ENCODE data around the gene MATN1.
"Not testable (repeated sequence)": the region's sequence is repeated elsewhere in the genome, so short reads cannot be mapped to it uniquely, and the experiment has no call there.

MATN1 gene, protein sequence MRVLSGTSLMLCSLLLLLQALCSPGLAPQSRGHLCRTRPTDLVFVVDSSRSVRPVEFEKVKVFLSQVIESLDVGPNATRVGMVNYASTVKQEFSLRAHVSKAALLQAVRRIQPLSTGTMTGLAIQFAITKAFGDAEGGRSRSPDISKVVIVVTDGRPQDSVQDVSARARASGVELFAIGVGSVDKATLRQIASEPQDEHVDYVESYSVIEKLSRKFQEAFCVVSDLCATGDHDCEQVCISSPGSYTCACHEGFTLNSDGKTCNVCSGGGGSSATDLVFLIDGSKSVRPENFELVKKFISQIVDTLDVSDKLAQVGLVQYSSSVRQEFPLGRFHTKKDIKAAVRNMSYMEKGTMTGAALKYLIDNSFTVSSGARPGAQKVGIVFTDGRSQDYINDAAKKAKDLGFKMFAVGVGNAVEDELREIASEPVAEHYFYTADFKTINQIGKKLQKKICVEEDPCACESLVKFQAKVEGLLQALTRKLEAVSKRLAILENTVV

DNA sequence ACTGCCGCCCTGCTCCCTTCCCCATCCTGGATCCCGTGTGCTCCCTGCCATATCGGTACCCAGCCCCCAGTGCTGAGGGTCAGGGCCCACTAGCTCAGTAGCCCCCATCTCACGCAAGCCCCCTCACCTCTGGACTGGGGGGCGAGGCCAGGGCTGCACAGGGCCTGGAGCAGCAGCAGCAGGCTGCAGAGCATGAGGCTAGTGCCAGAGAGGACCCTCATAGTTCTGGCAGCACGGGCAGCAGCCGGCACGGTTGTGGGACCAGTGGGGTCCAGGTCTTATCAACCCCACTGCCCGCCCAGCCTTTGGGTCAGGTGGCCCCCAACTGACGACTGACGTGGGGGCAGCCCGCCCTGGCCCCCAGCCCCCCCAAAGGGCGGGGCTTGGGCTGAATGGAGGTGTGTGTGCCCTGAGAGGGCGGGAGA lies at the start of gene MATN1:
TSS of gene MATN1 (minus strand) at position 255 of the 425 bp plus-strand sequence. CDS start at position 221, 34 bp downstream.
- no peak for DNase-seq

DNA sequence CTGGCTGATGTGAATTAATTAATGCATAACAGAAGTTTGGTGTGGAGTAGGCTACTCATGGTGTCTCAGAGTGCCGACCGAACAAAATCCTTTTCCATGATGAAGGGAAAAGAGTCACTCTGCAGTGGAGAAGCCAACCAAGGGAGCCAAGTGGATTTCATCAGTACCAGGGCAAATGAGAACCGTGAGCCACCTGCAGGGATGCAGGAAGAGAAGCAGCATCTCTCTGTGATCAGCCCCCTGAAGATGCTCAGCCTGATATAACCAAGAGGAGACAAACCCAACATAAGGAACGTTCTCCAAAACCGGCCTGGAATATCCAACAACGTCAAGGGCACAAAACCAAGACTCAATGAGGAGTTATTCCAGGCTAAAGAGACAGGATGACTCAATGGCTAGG lies 47.6 kb upstream of the MATN1 start:
- DNase-seq, result no peak

DNA sequence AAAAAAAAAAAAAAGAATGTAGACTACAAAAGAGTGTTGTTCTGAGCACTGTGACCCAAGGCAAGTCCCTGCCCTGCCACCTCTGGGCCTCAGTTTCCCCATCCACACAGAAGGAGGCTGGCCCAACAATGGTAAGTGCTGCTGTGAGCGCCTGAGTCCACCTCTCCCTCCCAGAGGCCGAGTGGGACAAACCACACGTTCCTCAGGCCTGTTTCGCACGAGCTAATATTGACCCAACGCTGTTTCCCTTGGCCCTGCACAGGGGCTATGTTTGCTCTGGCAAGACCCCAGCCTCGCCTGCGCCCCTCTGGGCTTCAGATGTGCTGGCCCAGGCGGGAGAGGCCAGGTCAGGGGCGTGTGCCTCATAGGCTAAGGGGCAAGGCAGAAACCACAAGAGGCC lies 46.8 kb upstream of the MATN1 start:
- DNase-seq, result no peak

DNA sequence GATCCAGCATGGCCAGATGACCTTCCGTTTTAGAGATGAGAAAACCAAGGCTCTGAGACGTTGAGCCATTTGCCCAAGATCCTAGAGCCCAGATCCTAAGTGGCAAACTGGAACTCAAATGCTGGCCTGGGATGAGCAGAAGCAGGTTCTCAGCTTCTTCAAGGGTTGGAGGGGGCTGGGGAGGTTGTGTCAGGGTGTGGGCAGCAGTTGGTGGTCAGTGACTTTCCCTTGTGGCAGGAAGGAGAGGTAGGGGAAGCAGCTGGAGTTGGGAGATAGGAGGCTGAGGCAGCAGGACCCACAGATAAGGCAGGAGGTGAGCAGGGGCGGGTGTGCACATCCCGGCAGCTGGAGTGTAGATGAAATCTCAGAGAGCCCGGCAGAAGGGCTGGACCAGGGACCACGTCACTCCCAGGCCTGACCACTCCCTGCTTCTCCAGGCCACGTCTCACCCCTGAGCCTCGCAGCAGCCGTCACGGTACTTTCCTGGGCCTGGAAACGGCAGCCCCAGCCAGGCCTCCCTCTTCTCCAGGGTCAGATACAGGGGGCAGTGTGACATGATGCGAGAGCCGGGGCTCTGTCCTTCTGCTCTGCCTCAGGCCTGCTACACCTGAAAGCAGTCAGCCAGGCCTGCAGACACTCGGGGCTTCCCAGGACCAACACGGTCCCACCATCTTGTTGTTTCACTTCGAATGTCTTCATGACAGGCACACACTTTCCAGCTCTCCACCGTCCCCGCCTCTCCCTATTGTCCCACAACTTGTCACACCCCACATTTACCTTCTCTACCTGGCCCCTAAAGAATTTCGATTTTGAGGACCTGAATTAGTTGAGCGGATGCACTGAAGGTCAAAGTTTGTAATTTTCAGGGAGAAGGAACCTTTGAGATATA lies 45.7 kb upstream of the MATN1 start:
- no peak for DNase-seq

DNA sequence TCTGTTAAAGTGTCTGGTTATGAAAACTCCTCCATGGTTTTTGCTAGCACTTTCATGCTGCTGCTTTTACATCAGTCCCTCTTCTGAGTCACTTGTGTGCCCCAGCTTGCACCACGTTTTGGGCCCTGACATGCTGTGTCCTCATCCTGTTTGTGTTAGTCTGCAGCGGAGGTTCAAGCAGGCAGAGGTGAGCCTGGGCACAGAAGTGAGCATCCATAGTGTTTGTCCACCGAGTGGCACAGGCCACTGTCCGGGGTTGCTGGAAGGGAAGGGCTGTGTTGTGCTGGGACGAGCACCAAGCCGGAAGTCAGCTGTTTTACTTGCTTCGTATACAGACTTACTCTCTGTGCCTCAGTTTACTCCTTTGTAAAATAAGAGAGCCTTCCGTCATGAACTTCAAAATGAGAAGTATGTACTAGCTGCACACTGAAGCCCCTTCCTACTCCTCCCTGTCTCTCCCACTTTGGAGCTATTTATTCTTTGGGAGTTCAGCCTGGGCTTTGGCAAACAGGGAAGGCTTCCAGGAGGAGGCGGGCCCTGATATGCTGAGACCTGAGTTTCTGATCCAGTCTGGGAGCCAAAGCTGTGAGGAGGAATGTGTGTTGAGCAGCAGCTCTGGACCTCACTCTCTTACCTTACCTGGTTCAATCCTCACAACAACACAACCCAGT lies 44.9 kb upstream of the MATN1 start:
- no peak for DNase-seq

DNA sequence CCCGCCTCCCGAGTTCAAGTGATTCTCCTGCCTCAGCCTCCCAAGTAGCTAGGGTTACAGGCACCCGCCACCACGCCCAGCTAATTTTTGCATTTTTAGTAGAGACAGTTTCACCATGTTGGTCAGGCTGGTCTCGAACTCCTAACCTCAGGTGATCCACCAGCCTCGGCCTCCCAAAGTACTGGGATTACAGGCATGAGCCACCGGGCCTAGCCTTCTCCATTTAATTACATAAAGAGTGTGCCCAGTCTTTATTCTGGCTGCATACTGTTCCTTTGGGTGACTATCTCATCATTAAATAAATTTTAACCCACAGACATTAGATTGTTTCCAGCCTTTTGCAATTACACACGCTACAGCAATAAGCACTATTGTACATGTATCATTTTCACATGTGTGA lies 43.6 kb upstream of the MATN1 start:
- not testable (repeated sequence) for DNase-seq

DNA sequence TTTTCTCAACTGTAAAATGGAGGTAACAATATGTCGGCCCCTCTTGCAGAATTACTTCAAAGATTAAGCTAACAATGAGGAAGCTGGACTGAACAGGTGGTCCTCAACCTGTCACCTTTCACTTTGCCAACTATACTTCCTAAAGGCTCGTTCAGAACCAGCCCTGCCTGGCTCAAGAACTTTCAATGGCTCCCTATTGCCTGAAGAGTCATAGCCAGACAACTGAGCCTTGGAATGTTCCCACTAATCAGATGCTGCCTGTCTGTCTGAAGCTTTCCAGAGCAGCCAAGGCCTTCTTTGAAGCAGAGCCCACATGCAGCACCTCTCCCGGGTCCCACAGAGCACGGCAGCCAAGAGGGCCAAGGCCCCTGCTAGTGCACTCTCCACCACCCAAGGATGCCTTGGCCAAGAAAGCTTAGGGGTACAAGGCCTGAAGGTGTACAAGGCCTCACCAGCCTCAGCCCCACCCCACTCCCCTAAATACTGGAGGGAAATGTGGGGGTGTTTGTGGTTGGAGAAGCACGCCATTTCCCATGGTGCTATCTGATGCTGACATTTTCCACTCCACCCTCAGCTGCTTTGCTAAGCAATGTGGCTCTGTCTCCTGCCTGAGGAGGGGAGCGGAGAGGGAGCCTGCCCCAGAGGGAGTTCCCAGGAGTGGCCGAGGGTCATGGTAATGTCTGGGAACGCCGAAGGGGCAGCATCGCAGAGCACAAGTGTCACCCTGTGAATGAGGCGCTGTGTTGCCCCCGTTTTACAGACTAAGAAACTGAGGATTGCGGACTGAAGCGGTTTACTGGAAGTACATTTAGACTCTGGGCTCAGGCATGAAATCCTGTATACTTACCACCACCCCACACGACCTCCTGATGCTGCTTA lies 42.4 kb upstream of the MATN1 start:
- DNase-seq, result no peak

DNA sequence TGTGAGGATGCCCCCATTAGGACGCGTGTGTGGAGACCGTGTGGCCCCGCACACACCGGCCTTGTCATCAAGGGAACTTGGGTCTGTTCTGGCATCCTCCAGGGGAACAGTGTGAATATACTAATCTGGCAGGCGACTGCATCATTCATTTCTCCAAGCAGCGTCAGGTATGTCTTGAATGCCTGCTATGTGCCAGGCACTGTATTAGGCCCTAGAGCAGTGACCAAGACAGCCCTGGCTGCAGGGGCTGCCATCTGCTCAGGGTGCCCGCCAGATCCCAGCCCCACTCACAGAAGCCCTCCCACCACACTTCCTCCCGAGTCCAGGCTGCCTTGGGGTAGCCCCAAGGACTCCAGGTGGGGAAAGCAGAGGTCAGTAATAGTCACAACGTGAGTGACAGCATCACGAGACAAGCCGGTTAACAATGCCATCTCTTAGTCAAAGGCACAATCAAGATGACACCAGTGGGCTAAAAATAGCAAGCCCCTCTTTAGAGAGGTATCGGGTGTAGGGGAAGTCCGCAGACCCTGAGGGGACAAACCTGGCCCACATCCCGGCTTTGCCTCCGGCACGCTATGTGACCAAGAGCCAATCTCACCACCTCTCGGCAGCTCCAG lies 41.7 kb upstream of the MATN1 start:
- no peak for DNase-seq

DNA sequence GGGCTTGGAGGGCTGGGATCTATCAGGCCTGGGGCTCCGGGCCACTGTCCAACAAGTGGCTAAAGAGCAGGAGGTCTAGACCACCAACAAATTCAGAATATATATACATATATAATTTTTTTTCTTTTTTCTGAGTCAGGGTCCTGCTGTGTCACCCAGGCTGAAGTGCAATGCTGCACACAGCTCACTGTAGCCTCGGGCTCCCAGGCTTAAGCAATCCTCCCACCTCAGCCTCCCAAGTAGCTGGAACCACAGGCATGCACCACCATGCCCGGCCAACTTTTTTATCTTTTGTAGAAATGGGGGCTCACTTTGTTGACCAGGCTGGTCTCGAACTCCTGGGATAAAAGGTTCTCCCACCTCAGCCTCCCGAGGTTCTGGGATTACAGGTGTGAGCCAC lies 41.0 kb upstream of the MATN1 start:
- DNase-seq, result no peak

DNA sequence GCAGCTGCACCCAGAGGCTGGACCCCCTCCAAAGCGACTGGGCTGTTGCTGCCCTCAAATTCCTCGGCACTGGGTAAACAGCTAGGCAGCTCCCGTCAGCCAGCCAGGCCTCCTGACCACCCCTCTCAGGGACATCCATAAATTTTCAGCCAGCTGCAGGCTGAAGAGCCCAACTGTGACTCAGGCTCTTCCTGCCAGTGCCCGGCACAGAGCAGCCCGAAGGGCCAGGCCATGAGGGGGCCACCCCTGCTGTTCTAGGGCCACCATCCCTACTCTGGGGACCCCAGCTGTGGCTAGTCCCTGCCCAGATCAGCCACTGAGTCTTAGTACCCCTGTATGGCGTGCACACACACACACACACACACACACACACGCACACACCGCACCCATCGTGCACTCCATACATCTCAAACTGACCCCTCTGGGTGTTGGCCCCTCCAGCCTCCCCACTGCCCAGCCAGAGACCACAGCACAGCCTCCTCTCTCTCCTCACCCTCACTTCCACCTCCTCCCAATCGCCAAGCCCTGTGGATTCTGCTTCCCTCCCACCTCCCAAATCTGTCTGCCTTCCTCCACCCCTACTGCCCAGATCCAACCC lies 40.4 kb upstream of the MATN1 start:
- DNase-seq, result no peak

DNA sequence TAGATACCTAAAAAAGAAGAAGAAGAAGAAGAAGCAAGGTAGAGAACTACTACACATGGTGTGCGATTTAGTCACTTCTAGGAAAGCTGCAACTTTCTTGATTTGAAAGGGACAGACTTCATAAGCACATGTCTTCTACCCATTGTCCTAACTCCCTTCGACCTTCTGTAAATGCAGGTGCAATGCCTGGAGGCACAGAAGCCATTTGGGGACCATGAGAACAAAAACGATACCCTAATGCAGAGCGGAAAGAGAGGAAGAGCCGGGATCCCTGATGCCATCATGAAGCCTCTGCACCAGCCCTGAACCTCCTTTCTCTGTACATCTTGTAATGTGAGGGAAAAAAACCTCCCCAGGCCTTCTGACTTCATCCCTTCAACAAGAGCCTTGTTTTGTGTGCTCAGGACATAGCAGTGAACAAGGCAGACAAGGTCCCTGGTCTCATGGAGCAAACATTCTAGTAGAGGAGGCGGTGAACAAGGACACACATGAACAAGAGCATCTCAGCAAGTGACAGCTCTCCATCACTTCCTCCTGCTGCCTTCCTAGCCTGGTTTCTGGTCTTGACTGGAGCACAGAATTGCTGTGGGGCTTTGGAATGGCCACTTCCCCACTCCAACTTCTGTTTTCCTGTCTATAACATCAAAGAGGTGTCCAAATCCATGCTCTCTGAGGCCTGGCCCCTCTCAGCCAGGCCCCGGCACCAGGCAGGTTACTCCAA lies 39.7 kb upstream of the MATN1 start:
- no peak for DNase-seq

DNA sequence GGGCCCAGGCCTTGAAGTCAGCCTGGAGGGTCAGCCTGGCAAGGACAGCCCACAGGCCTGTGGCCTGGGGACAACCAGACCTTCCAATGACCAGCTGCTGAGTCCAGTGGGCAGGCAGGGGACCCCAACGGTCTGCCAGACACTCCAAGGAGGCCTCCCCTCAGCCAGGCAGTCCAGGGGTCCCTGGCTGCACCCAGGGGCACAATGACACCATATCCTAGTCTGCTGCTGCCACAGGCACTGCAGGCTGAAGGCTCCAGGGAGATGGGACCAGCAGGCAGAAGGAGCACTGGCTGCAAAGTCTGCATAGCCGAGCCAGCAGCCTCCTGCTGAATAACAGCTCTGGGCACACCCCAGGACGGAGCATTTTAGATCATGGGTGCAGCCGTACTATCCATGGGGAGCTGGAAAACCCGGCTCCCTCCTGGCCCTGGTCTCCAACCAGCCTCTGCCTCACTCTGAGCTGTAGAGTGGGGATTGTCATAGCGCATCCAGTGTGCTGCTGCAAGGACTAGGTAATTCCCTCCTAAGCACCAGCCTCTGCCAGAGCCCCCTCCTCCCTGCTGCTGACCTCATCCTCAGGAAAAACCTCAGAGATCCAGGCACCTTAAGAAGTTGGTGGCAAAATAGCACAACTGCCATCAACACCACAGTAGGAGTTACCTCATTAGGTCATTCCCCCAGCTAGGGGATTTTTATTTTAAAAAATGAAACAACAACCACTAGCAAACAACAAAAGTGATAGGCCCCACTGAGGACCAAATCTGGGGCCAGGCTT lies 39.0 kb upstream of the MATN1 start:
- no peak for DNase-seq

DNA sequence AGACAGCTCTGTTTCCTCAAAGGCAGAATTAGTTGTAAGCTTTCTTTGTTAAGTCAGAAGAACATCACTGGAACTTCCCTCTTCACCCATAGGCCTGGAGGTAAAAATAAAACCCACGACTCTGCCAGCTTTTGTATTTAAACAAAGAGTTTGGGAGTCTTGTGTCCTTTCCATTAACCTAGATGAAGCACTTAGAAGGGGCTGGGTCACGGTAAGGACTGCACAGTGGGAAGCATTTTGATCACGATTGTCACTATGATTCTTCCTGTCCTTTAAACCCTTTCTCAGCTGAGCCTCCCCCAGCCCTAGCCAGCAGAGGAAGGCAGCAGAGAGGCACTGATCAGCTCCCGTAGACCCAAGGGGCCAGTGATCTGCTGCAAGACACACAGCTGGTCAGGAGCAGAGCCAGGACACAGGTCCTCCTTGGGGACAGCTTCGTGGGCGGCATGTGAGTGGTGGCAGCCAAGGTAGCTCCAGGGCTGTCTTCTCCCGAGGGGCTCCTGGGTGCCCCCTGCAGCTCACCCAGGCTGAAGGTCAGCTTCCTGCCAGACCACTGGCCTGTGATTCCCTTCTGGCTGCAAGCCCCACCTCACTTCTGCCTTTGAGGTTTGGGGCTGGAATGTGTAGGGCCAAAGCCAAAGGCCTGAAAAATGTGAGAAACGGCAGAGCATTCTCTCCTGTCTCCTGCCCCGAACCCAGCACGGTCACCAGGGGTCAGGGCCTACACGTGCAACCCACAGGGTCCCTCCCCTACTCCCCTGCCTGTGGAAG lies 38.2 kb upstream of the MATN1 start:
- DNase-seq, result no peak

DNA sequence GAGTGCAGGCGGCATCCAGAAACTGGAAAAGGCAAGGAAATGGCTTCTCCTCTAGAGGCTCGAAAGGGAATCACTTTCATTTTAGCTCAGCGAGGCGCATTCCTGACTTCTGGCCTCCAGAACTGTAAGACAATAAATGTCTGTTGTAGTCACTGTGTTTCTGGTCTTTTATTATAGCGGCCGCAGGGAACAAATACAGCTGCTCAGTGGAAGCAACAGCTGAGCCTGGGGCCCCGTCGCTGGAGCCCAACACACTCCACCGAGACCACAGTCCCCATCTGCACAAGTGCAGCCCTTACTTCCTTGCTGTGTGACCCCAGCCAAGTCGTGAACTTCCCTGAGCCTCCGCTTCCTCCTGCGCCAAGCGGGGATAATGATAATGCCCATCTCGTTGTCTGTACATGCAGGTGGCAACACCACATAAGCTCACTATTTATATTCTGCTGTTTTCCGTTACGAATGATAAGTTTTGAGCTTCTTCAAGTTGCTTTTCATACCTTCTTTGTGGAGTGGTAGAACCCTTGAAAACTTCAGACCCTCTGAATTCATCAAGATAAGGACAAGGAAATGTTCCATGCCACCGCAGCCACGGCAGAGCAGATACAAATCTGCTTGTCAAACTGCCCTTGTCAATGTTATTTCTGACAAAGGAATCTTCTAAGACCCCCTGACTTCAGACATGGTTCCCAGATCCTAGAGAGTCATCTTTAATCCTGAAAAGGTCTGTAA lies 37.4 kb upstream of the MATN1 start:
- no peak for DNase-seq

DNA sequence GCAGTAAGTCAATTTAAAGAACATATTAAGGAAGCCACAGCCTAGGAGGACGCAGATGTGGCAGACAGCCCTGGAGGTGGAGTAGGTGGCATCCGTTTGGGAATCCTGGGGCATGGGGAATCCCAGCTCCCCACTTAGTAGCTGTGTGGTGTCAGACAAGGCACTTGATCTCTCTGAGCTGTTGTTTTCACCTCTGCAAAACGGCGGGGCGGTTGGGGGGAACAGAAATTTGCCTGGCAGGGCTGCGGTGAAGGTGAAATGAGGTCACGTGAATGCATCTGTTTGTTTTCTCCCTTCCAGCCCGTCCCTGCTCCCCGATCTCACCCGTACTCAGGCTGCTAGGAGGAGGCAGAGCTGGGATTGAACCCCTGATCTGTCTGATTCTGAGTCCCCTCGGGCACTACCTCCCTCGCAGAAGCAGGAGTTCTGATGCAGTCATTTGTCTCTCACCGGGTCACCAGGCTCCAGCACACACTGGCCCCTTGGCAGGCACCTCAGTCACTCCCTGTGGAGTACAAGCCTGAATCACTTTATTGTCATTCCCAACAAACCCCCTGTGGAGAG lies 36.4 kb upstream of the MATN1 start:
- DNase-seq, result peak; percentile 86

DNA sequence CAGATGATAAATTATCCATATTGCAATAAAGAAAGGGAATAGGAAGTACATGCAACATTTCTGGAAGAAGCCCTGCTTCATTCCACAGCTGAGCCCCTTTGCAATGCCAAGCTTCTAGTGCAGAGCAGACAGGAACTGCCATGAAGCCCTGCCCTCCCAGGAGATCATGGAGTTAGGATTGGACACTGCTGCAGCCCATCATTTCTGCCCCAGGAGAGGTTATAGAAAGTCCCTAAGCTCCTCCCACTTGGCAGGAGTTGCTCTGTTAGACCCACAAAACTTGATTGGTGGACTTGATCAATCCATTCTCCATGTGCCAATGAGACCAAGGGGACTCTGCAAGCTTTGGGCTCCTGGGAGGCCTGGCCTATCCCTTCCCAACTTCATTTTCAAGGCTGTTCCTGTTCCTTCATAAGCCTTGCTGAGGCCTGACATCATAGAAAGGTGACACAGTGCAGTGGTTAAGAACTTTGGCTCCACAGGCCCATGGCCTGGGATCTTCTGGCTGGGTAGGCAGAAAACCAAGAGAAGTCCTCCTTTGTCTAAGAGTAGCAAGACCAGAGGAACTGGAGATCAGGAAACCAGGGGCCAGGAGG lies 35.5 kb upstream of the MATN1 start:
- DNase-seq, result no peak

DNA sequence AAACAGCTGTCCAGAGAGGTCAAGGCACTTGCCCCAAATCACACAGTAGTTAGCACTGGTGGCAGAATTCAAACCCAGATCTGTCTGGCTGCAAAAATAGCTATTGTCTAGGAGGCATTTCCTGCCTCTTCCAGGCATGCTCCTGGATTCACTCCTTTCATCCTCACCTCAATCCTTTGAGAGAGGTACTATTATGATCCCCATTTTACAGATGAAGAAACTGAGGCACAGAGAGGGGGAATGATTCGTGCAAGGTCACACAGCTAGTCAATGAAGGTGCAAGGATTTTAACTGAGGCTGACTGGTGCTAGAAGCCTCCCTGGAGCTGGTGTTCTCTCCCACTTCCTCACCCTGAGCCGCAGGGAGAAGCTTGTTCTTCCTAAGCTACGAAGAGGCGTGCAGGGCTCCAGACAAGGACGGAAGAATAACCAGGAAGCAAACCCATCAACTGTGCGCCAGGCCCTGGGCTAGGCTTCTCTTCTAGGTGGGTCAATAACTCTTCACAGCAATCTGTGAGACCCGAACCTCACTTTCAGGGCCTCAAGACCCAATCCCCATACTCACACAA lies 34.8 kb upstream of the MATN1 start:
- DNase-seq, result no peak

Data from activated CD8-positive, alpha-beta memory T cell treated with anti-CD3 and anti-CD28 coated beads for 24 hours (primary cell).